Amniotic epithelial cell (primary cell): ENCODE measurements around the gene CAV1.
"Not testable (repeated sequence)": the region's sequence is repeated elsewhere in the genome, so short reads cannot be mapped to it uniquely, and the experiment has no call there.

Source experiments
- DNase-seq: peaks from one replicate; pipeline ENCODE4 v3.0.0-alpha.2; 2010; ENCODE audit warnings: low read depth

The CAV1 gene, protein sequence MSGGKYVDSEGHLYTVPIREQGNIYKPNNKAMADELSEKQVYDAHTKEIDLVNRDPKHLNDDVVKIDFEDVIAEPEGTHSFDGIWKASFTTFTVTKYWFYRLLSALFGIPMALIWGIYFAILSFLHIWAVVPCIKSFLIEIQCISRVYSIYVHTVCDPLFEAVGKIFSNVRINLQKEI

DNA sequence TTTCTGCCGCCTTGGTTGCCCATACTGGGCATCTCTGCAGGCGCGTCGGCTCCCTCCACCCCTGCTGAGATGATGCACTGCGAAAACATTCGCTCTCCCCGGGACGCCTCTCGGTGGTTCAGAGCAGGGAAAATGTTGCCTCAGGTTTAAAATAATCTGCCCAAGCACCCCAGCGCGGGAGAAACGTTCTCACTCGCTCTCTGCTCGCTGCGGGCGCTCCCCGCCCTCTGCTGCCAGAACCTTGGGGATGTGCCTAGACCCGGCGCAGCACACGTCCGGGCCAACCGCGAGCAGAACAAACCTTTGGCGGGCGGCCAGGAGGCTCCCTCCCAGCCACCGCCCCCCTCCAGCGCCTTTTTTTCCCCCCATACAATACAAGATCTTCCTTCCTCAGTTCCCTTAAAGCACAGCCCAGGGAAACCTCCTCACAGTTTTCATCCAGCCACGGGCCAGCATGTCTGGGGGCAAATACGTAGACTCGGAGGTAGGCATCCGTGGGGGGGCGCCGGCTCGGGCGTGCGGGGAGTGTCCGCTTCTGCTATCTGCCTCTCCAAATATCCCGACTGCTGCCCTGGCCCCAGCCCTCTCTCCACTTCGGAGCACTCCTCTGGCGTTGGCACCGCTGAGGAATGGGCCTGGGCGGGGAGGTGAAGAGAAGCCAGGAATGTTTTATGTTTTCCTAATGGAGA lies at the start of gene CAV1:
CAV1 (plus strand) TSS at position 428 of the 689 bp plus-strand sequence; CDS start at position 455, 27 bp downstream.
- DNase-seq = peak; percentile 87

DNA sequence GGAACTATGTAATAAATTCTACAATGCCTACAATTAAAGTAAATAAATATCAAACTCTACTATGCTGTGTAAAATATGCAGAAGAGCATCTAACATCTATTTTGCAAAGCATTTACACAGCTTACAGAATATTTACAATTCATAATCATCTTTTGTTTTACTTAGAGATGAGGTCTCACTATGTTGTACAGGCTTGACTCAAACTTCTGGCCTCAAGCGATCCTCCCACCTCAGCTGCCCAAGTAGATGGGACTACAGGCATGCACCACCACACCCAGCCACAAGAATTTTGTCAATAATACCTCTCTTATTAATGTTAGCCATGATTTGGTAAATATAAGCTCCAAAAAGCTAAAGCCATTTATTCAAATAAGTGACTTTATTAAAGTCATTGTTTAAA lies 47.2 kb upstream of the CAV1 start:
- no peak for DNase-seq

DNA sequence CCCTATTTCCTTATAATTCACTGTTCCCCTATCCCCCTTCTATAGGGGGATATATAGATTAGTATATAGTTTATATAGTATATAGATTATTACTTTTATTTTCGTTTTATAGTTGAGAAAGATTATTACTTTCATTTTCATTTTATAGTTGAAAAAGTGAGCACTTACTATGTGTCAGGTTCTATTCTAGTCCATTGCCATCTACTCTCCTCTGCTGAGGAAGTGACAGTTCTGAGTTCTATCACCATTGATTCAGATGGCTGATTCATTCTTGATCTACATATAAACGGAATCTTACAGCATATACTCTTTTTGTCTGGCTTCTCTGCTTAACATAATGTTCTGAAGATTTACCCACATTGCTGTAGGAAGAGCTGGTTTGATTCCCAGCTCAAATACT lies 46.0 kb upstream of the CAV1 start:
- no peak for DNase-seq

DNA sequence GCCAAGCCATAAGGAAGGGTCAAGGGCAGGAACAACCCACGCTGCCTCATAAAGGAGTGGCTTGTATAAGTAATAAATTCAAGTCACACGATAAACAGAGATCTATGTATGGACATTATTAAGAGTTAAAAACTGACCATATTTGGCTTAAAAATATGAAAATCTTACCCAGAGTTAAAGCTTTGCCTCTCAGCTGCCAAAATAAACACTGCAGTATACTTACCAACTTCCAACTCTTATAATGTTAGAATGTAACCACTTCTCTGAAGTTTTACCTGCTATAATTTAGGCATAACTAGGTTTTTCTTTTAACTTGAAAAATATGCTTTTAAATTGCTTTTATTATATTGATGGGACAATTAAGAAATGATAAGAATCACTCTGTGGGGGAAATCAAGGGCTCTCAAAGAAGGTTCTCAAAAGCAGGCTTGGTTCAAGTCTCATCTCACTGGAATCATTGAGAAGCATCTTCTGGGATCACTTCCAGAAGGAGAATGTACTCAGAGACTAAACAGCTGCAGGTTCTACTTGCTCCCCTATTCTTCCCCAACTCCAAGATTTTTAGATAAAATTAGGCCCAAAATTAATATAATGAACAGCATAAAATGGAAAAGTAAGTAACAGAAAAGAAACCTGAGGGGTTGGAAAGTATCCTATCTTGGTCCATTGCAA lies 41.4 kb upstream of the CAV1 start:
- DNase-seq = no peak

DNA sequence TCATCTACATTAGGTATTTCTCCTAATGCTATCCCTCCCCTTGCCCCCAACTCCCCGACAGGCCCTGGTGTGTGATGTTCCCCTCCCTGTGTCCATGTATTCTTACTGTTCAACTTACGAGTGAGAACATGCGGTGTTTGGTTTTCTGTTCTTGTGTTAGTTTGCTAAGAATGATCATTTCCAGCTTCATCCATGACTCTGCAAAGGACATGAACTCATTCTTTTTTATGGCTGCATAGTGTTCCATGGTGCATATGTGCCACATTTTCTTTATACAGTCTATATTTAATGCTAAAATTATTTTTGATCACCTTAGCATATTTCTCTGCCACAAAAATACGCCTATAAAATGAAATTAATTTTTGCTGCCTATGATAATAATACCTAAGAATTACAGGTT lies 40.4 kb upstream of the CAV1 start:
- not testable (repeated sequence) for DNase-seq

DNA sequence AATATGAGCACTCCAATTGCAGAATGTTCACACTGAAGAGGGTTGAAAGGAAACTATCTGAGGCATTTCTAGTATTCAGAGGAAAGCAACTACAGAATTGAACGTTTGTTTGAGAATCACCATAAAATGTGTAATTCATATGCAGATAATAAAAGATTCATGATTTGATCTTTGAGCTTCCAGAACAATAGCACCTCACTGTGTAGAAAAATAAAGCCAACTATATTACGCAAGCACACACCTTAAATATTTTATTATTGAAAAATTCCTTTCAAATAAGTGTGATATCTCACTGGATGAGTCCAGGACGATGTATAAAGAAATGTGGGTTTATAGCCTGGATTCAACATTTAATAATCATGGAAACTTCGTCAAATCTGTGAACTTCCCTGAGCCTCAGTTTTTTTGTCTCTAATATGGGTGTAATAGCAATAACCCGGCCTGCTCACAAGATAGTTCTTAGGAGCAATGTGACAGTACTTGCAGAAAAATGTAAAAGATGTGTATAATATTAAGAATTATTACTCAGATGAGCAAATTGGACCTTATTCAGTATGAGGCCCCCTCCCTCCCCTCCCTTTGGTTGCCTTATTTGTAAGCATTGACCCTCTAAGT lies 36.8 kb upstream of the CAV1 start:
- no peak for DNase-seq

DNA sequence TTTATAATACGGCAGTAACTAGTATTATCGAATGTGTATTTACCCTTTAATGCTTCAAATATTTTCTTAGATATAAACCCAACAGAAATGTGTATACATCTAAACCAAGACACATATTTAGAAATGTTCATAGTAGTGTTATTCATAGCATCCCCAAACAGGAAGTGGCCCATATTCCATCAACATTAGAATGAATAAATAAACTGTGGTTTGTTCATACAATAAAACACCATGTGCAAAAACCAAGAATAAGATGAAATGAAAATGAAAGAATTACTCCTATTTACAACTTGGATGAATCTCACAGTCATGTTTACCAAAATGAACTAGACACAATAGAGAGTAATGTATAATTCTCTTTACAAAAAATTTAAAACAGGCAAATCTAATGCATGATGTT lies 34.5 kb upstream of the CAV1 start:
- no peak for DNase-seq

DNA sequence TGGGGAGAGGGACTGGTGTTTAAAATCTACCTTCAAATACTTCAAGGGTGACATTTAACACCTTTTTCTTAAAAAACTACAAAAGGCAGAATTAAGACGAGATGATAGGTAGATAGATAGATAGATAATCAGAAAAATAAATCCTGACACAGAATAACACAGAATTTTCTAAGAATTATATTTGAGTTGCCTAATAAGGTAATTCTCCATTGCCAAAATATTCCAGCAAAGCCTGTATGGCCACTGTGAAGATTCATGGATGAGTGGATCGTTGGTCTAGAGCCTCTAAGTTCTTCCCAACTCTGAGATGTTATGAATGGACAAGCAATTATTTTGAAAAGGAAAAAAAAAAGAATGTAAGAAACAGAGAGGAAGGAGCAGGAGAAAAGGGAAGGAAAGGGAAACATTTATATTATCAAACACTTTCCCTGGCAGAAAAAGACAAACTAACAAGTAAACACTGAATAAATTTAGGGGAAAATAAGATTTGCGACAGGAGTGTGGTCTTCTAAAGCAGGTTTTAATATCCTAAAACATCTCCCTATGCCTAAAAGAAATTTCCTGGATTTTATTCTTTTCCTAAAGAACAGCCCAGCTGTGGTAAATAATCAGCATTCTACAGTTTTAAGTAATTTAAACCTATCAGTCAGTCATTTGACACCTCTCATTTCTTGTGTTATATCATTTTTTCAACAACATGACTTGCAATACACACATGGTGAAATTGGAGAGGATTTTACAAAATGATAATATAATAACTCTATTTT lies 32.8 kb upstream of the CAV1 start:
- no peak for DNase-seq

DNA sequence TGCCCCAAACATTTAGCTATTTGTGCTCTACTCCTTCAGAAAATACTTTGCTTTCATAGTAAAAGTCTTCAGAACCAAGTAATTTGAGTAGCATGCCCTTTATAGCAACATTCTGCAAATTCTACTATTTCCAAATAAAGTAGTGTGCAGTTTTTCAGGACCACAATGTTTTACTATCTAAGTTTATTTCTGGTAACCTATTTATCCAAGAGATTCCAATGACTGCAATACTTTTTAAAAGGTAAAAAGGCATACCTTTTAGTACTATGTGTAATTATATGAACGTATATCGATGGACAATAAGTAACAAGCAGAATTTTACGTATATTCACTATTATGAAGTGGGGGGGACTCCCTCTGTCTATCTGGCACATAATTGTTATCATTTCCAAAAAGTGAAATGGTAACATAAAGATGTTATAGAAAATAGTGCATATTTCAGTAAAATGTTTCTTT lies 32.2 kb upstream of the CAV1 start:
- DNase-seq = no peak

DNA sequence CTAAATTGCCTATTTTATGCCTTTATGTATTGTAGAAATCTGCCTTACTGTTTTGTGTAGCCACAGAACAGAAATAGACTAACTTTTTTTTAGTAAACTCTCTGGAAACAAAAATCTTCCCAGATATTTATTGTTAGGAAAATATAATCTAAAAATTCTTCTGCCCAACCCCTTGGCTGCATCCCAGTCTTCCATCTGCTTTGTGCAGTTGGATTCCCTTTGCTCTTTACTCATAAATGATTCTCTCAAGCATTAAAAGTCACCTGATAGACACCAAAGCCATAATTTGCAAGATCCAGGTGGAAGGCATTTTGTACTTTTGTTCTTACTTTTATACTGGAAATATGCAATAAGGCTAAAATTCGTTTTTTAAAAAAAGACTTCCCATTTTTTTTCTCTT lies 31.4 kb upstream of the CAV1 start:
- DNase-seq = no peak

DNA sequence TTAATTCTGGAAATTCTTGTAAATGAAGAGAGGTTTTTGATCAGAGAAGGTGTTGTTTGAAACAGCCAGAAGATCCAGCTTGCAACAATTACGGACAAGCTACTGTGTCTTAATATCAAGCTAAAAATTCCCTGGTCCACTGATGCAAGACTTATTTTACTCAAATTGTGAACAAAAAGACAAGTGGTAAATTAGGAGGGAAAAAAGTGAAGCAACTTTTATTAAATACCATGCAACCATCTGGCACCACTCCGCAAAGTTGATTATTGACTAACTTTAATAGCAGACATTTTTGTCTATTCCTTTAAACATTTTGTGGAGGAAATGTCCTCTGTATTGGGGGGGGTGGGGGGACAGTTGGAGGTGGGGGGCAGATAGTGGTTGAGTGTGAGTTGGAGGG lies 30.4 kb upstream of the CAV1 start:
- no peak for DNase-seq

DNA sequence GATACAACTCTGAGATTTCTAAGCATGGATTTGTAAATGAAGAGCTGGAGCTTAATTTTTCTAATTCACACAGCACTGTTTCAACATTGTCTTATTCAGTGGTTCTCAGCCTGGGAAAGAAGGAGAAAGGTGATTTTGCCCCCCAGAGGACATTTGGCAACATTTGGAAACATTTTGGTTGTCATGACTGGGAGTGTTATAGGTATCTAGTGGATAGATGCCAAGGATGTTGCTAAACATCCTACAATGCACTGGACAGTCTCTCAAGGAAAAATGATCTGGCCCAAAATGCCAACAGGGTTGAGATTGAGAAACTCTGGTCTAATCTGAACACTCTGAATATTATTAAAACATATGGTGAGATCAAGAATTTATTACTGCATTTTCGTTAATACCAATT lies 29.1 kb upstream of the CAV1 start:
- peak; percentile 72 for DNase-seq

DNA sequence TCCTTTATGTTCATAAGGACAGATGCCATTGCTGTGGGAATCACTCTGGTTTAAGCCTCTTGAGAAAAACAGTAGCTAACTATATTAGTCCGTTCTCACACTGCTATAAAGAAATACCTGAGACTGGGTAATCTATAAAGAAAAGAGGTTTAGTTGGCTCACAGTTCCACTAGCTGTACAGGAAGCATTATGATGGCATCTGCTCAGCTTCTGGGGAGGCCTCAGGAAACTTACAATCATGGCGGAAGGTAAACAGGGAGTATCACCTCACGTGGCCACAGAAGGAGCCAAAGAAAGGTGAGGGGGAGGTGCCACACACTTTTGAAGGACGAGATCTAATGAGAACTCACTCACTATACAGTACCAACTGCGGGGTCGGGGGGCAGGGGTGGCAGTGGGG lies 28.2 kb upstream of the CAV1 start:
- DNase-seq = no peak

DNA sequence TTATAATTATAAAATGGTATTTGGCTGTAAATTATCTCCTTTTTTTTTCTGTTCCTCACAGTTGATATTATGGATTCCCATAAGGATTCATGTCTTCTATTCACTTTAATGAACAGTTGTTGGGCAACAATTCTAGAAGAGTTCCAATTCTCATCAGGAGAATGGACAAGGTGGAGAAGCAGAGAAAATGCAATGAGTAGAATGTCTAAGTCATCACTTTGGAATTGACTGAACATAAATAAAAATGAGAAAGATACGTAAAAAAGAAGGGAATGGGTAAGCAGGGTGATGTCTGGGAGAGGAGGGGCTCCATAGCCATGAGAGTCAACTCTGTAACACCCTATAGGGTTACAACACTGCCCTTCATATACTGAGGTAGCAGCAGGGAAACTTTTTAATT lies 27.1 kb upstream of the CAV1 start:
- no peak for DNase-seq

DNA sequence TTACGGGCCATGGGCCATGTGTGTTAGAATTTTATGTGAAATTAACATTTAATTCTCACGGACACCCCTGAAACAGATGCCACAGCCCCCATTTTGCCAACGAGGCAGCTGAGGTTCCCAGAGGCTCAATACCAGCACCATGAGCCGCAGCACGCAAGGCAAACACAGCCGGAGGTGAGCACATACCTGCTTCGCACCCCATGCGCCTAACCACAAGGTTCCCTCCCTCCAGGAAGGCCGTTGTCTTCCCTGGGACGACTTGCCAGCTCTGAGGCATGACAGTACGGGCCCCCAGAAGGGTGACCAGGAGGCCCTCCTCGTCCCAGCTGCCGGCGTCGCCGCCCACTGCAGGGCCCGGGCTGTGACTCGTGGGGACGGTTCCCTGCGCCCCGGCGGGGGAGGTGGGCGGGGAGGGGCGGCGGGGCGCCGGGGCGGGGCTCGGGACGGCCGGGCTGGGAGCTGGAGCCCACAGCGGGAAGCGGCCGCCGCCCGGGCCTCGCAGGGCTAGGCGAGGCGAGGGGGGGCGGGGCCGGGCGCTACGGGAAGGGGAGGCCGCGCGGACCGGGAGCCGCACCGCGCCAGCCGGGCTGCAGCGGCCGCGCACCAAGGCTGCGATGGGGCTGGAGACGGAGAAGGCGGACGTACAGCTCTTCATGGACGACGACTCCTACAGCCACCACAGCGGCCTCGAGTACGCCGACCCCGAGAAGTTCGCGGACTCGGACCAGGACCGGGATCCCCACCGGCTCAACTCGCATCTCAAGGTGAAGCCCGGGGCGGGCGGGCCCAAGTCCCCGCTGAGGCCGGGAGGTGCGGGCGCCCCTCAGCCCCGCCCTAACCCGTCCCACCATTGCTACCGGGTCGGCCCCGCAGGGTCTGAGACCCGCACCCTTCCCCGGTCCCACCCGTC lies 25.4 kb upstream of the CAV1 start, which contains the start of gene CAV2:
CAV2 (plus strand) TSS at position 571 of the 910 bp plus-strand sequence; CDS start at position 615, 44 bp downstream.
- peak; percentile 29 for DNase-seq

DNA sequence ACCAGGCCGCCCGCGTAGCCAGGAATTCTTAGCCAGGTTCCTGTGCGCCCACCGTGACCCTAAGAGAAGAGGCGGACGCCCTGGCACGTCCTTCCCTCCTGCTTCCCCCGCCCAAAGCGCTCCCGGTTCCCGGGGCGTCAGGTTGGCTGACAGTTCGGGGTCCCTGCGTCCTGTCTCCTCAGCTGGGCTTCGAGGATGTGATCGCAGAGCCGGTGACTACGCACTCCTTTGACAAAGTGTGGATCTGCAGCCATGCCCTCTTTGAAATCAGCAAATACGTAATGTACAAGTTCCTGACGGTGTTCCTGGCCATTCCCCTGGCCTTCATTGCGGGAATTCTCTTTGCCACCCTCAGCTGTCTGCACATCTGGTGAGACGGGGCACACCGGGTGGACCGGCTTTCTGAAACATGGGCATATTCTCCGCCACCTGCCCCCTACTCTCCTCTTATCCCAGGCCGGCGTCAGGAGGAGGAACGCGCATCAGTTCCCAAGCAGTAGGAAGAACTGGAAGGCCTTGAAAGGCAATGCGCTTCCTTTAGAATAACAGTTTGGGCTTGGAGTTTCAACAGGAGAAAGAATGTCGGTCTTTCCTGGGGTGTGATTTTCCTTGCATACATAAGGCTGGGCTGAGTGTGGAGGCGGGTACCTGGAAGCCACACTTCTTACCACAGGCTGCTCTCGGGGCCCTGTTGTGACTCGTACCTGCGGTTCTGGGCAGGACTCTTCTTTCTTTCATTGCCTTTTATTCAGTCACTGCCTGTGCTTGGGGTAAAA lies 24.6 kb upstream of the CAV1 start:
- peak; percentile 62 for DNase-seq

DNA sequence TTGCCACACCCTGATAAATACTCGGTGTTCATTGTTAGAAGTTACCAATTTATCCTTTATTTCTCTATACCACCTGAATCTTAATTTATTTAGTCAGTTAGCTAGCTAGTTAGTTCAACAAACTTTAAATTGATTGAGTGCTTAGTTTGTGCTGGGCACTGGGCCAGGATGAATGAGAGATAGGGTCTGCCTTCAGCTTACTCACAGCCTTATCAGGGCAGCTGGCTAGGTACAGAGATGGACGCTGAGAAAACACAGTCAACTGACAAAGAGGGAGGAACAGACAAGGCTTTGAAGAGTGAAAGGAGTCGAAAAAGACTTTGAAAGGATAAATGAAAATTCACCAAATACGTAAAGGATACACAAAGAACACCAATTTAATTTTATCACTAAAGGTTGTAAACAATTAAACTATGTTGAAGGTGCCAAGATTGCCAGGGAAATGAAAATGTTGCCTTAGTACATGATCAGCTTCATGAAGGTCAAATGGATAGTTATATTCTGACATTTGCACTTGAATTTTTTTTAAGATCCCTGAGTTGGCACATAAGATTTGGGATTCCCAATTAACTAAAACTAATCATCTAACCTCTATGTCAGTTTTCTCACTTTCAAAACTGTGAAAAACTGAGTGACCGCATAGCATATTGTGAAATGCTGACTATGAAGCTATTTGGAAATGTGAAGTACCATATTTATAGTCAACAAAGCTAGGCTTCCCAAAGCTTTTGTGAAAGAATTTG lies 23.2 kb upstream of the CAV1 start:
- peak; percentile 83 for DNase-seq

DNA sequence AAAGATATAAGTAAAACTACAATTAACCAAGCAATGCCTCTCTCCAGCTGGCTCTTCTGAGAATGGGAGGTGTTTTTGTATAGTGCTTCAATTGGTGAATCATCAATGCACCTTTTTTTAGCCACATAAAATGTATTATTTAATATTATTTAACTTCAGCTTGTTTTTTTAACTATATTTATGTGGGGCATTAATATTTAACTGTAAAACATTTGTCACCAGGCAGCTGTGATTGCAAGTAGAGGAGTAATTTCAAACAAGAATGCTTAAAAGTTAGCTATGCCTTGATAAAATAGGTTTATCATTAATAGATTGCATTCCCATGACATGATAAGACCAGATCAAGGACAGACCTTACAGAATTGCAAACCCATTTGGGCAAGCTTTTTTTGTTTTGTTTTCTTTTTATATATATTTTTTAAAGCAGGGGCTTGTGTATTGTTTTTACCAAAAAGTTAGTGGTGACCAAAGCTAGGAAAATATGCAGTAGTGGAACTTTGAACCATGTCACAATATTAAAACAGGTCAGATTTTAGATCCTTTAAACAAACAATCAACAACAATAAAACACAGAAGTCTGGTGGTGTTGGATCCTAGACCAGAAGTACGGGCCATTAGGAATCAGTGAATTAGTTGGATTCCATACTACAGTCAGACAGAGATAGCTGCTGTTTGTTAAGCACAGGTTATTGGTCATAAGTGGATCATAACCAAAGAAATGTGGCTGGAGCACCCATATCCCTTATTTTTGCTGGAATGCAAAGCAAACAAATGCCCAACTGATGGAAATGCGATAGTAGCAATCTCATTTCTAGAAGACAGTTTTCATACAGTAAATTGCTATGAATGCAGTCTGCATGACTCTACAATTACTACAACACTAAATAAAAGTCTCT lies 22.4 kb upstream of the CAV1 start:
- DNase-seq = no peak
